GM12874 (cell line): ENCODE measurements around the gene ANKZF1.

Source experiments
- CTCF ChIP-seq: IDR thresholded peaks from 2 replicates; pipeline ENCODE4 v1.5.1; 2011; ENCODE audit warnings: low read depth, mild to moderate bottlenecking, control low read depth, low read length, moderate library complexity; ENCODE audit not compliant: insufficient read depth

ANKZF1 gene

GRCh38 chr2:219246559-219246958 lies 17.0 kb downstream of the ANKZF1 start:
- no peak for TF ChIP-seq CTCF

- no peak for TF ChIP-seq CTCF
Measured at GRCh38 chr2:219247678-219248642, 18.4 kb downstream of the ANKZF1 start.

GRCh38 chr2:219248845-219249202 lies 19.2 kb downstream of the ANKZF1 start:
- TF ChIP-seq CTCF = no peak

- TF ChIP-seq CTCF = no peak
Measured at GRCh38 chr2:219249203-219249980, 19.8 kb downstream of the ANKZF1 start.

GRCh38 chr2:219250049-219250781 lies 20.6 kb downstream of the ANKZF1 start:
- no peak for TF ChIP-seq CTCF

GRCh38 chr2:219251656-219252055 lies 22.1 kb downstream of the ANKZF1 start:
- TF ChIP-seq CTCF = no peak

GRCh38 chr2:219252084-219252483 lies 22.5 kb downstream of the ANKZF1 start:
- TF ChIP-seq CTCF = no peak
